ENCODE measurements around the gene C1QL4.

GRCh38 chr12:49366652-49367380 is 29.8 kb upstream of the C1QL4 start:
- TF ChIP-seq, protein P1, sequence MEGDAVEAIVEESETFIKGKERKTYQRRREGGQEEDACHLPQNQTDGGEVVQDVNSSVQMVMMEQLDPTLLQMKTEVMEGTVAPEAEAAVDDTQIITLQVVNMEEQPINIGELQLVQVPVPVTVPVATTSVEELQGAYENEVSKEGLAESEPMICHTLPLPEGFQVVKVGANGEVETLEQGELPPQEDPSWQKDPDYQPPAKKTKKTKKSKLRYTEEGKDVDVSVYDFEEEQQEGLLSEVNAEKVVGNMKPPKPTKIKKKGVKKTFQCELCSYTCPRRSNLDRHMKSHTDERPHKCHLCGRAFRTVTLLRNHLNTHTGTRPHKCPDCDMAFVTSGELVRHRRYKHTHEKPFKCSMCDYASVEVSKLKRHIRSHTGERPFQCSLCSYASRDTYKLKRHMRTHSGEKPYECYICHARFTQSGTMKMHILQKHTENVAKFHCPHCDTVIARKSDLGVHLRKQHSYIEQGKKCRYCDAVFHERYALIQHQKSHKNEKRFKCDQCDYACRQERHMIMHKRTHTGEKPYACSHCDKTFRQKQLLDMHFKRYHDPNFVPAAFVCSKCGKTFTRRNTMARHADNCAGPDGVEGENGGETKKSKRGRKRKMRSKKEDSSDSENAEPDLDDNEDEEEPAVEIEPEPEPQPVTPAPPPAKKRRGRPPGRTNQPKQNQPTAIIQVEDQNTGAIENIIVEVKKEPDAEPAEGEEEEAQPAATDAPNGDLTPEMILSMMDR (conservative IDR thresholded peaks at IDR 0.05 in 1 of 2, IDR thresholded peaks at IDR 0.05 in 1 of 2; ENCODE audit: extremely low read depth in 1 of 2, insufficient read depth in 1 of 2, low read depth in 1 of 2, low read length in 2 of 2) = peak in 1 of 2 donors; percentile 28
- TF ChIP-seq EZH2 (IDR thresholded peaks at IDR 0.05; ENCODE audit: borderline replicate concordance, low read length) = no peak
